Stimulated activated CD4-positive, alpha-beta T cell treated with anti-CD3 and anti-CD28 coated beads, Interleukin-4, amount 100 ng/mL, for 24 hours (primary cell): ENCODE measurements around the gene CIC.

Experiments used
- DNase-seq: peaks from one replicate; pipeline ENCODE4 v3.0.0-alpha.2; 2020

The CIC gene

GRCh38 chr19:42268704-42269477 lies at the start of gene CIC:
TSS of gene CIC (plus strand) at chr19:42269252. CDS start at chr19:42271784, 2,532 bp downstream.
- peak; percentile 100 for DNase-seq

GRCh38 chr19:42219812-42220750 lies 49.0 kb upstream of the CIC start, which contains the start of gene ZNF526:
TSS of gene ZNF526 (plus strand) at chr19:42220312. CDS start at chr19:42224404, 4,092 bp downstream.
- DNase-seq: peak; percentile 97

GRCh38 chr19:42220751-42221097 lies 48.3 kb upstream of the CIC start:
- no peak for DNase-seq

GRCh38 chr19:42224940-42225717 lies 43.9 kb upstream of the CIC start:
- no peak for DNase-seq

GRCh38 chr19:42225718-42226292 lies 43.2 kb upstream of the CIC start:
- no peak for DNase-seq

GRCh38 chr19:42226886-42227285 lies 42.2 kb upstream of the CIC start:
- DNase-seq: no peak

GRCh38 chr19:42228641-42229040 lies 40.4 kb upstream of the CIC start:
- no peak for DNase-seq

GRCh38 chr19:42229301-42229854 lies 39.7 kb upstream of the CIC start:
- no peak for DNase-seq

- no peak for DNase-seq
These were observed 39.1 kb upstream of the CIC start for GRCh38 chr19:42229855-42230351.

- no peak for DNase-seq
These were observed 38.5 kb upstream of the CIC start for GRCh38 chr19:42230571-42230970.

- no peak for DNase-seq
These were observed 36.6 kb upstream of the CIC start for GRCh38 chr19:42232435-42232834.

GRCh38 chr19:42233106-42233505 lies 35.9 kb upstream of the CIC start:
- no peak for DNase-seq

- DNase-seq: no peak
These were observed 35.3 kb upstream of the CIC start for GRCh38 chr19:42233678-42234292.

- no peak for DNase-seq
These were observed 34.7 kb upstream of the CIC start for GRCh38 chr19:42234364-42234763.

- no peak for DNase-seq
These were observed 33.9 kb upstream of the CIC start for GRCh38 chr19:42235181-42235580.

- no peak for DNase-seq
These were observed 29.4 kb upstream of the CIC start for GRCh38 chr19:42239544-42240220.

GRCh38 chr19:42241279-42241678 lies 27.8 kb upstream of the CIC start:
- DNase-seq: no peak

GRCh38 chr19:42242069-42242511 lies 27.0 kb upstream of the CIC start:
- DNase-seq: peak; percentile 34

- peak; percentile 96 for DNase-seq
These were observed 26.3 kb upstream of the CIC start, which contains the start of gene GSK3A for GRCh38 chr19:42242512-42243409. TSS of gene GSK3A (minus strand) at chr19:42242602. CDS start at chr19:42242465, 137 bp downstream.
